MV-4-11 (cell line): ENCODE results near the gene NFKBIB.
A peak's percentile ranks its signal among the peaks of the same experiment; 100 is the strongest.

ENCODE experiments used
- DNase-seq: peaks from one replicate; lab custom pipeline; 2025; lab: John Stamatoyannopoulos, UW

Gene NFKBIB

GRCh38 chr19:38904581-38905539 lies 5.1 kb downstream of the NFKBIB start:
- no peak for DNase-seq

- no peak for DNase-seq
Measured at GRCh38 chr19:38905620-38906019, 5.9 kb downstream of the NFKBIB start.

- no peak for DNase-seq
Measured at GRCh38 chr19:38907227-38907626, 7.5 kb downstream of the NFKBIB start.

- DNase-seq, result no peak
Measured at GRCh38 chr19:38907670-38908069, 7.9 kb downstream of the NFKBIB start.

GRCh38 chr19:38908911-38909310 lies 9.1 kb downstream of the NFKBIB start:
- DNase-seq, result no peak

GRCh38 chr19:38910488-38910887 lies 10.7 kb downstream of the NFKBIB start:
- no peak for DNase-seq

GRCh38 chr19:38911388-38912001 lies 11.7 kb downstream of the NFKBIB start:
- DNase-seq, result no peak

GRCh38 chr19:38912600-38913514 lies 13.1 kb downstream of the NFKBIB start:
- DNase-seq, result peak; percentile 100

GRCh38 chr19:38913958-38914357 lies 14.2 kb downstream of the NFKBIB start:
- DNase-seq, result no peak

GRCh38 chr19:38915329-38916321 lies 15.9 kb downstream of the NFKBIB start:
- DNase-seq, result no peak

GRCh38 chr19:38917516-38917915 lies 17.7 kb downstream of the NFKBIB start:
- DNase-seq, result no peak

GRCh38 chr19:38917921-38918491 lies 18.2 kb downstream of the NFKBIB start:
- DNase-seq, result peak; percentile 20

GRCh38 chr19:38918526-38918925 lies 18.8 kb downstream of the NFKBIB start:
- DNase-seq, result no peak

- DNase-seq, result no peak
Measured at GRCh38 chr19:38919837-38920601, 20.2 kb downstream of the NFKBIB start.

- DNase-seq, result no peak
Measured at GRCh38 chr19:38920602-38921419, 21.0 kb downstream of the NFKBIB start.

- DNase-seq, result no peak
Measured at GRCh38 chr19:38921420-38922274, 21.9 kb downstream of the NFKBIB start.

GRCh38 chr19:38922482-38922881 lies 22.7 kb downstream of the NFKBIB start:
- DNase-seq, result peak; percentile 48

GRCh38 chr19:38924388-38924787 lies 24.6 kb downstream of the NFKBIB start:
- DNase-seq, result no peak
